Stimulated activated CD8-positive, alpha-beta memory T cell treated with anti-CD3 and anti-CD28 coated beads, Interleukin-15, amount 100 ng/mL, for 24 hours (primary cell): Measurements from ENCODE around the gene GTF3C4.

ENCODE experiments used
- DNase-seq: peaks from one replicate; pipeline ENCODE4 v3.0.0-alpha.2; 2020; ENCODE audit warnings: low read depth

Gene GTF3C4

DNA sequence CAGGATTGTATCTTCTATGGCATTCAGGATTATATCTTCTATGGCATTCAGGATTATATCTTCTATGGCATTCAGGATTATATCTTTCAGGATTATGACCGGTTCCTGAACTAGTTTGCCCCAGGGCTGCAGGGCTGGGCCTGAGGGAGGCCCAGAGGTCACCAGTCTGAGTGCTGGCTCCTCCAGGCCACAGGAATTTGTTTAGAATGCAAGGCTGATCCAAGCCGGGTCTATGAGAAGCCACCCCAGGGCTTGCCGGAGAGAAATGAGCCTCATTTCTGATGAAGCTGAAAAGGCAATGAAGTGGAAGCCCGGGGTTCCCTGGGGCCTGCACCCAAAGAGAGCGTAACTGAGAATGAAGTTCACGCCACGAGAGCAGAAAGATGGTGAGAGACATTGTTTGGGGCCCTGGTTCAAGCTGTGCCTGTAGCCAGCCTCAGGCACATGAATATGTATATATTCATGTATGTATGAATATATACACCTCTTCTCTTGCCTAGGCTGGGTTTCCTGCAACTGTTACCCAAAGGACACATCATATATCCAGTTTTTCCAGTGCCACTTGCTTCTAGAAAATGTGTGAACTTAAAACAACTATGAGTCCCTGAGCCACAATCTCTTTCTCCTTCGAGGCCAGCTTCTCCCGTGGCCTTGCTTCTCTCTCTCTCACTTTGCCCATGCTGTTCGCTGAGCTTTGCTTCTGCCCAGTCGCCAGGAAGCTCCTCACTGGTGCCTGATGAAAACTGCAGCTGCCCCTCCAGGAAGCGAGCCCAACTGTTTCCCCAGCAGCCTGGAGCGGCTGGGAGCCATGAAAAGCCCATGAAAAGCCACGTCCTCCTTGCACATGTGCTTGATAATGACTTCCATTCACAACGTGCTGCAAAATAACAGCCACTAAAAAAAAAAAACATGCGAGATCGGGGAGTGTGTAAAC is 62.3 kb downstream of the GTF3C4 start:
- DNase-seq, result no peak

DNA sequence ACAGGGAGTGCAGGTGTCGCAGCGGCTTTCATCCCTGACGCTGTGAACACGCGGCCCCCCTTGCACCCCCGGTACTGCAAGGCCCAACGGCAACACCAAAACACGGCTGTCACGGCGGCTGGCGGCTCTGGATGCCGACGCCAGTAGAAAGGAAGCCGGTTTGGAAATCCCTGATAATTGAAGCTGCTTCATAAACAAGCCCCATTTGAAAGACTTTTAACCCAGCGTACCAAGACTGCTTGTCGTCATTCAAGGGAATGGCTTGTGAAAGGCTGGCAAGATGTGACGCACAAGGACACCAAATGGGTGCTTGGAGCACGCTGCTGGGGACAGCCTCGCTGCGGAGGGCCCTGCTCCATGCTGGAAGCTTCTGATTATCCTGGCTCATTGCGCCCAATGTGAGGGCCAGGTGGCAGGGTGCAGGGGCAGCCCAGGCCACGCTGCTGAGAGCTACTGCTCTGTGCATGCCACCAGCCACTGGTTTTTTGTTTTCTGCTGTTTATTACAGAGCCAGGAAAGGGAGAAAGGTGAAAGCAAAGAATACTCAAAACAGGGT is 63.1 kb downstream of the GTF3C4 start:
- no peak for DNase-seq

DNA sequence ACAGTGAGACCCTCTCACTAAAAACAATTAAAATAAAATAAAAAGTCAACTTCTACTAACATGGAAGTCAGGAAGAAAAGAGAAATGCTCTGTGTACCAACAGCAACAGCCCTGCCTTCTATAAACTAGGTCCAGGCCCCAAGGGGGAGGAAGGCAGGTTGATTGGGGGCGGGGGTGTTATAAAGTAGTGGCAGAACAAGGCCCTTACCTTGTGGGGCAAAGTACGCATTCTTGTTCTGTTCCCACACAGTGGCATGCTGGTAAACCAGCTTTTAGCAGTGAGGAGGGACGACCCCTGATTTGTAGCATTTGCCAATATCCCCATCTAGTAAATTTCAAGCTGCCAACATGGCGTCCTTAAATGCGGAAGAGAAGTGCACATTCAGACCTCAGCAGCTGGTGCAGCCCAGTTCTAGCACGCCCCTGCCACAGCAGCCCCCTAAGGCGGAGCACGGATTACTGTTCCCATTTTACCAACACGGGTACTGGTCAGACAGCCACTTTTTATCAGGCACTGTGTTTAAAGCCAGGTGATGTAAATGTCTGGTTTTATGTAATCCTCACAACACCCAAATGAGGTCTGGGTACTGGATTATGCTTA is 69.5 kb downstream of the GTF3C4 start:
- DNase-seq, result no peak

DNA sequence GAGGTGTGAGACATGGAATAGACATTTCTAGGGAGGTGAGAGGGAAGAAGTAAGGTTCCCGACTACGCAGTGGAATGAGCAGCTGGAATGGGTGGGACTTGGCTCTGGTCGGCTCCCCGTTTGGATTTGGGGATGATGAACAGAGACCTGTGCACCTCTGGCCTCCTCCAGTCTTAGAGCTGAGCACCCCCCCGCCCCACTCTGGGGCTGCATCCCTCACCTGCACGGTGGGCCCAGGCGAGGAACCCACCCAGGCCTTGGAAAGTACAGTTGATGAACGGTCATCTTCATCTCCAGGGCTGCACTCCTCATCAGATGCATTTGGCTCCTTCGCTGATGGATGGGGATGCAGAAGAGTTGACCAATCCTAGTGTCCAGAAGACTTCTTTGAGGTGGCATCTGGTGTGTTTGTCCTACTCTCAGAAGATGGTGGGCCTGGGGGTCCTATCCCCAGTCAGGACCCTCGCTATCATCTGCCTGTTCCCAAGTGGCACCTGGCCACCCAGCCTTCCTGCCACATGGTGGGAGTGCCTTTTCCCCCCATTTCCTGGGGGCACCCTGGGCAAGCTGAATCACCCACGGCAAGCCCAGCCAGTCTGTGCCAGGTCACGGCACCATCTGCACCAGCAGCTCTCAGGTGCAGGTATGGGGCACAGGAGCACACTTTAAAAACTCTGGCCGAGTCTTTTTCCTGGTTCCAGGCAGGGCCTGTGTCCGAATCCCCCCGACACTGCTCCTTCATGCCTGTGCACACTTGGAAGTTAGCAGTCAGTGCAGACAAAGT is 70.5 kb downstream of the GTF3C4 start:
- no peak for DNase-seq

DNA sequence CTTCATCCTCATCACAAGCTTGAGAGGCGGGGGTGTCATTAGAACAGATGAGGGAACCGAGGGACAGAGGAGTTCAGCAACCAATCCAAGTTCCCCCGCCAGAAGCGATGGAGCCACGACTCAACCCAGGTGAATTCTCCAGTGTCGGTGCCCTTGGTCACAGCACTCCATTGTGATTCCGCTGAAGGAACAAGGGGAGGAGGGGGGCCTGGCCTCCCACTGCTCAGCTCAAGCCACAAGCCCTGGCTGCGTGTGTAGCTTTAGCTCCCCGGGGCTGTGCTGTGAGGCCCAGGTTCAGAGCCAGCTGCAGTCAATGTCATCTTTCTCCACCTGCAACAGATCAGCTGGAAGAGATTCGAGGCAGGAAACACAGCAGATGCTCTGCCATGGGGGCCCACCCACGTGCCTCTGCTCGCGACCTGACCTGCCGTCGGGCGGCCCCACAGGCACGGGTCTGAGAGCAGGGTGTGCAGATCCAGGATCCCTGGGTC is 72.6 kb downstream of the GTF3C4 start:
- no peak for DNase-seq

DNA sequence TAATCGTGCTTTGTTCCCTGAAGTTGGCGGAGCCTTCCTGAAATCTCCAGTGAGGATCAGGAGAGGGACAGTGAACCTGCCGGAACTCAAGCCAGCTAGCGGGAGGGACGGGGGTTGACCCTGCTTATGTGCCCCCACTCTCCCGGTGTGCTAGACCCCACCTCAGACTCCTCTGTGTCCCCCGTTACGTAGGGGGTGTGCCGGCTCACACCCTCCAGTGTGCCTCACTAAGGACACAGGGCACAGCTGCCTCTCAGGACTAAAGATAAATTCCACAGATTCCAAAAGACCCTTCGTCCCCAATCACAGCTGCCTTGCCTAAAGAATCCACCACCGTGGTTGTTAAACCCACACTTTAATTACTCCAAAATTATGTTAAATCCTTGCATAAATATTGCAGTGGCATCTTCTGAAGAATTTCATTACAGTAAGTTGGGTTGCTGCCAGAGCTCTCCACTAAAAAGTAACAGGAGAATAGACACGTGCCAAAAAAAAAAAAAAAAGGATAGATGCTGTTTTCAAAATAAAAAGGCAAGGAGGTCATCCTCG is 73.7 kb downstream of the GTF3C4 start:
- no peak for DNase-seq
